Tibial artery (tissue), 4 donors: Measurements from ENCODE around the gene TP53I11.

Experiments
- DNase-seq, 2 donors: peaks; one replicate each; pipeline ENCODE4 v3.0.0-alpha.2; 2019
- H3K27ac ChIP-seq, 2 donors: fragments of 200-600 bp; sonication (generic) in 1 of 2; 1 replicate in 1 of 2; 2 replicates in 1 of 2; pipeline ENCODE4 v1.5.1; 2018 to 2019; ENCODE audit warnings: mild to moderate bottlenecking in 1 of 2
- H3K27me3 ChIP-seq, 2 donors: fragments of 200-600 bp; sonication (generic) in 1 of 2; one replicate each; pipeline versions ENCODE4 v1.5.1 to v1.6.0; 2016 to 2019
- H3K36me3 ChIP-seq, 3 donors: fragments of 200-600 bp; sonication (generic) in 2 of 3; one replicate each; pipeline ENCODE4 v1.5.1; 2016 to 2019; ENCODE audit warnings: mild to moderate bottlenecking in 2 of 3
- H3K4me1 ChIP-seq, 4 donors: fragments of 200-600 bp; sonication (generic) in 2 of 4; 1 replicate in 3 of 4; 2 replicates in 1 of 4; pipeline ENCODE4 v1.5.1; 2016 to 2019
- H3K4me3 ChIP-seq, 2 donors: fragments of 200-600 bp; sonication (generic) in 1 of 2; 1 replicate in 1 of 2; 2 replicates in 1 of 2; pipeline ENCODE4 v1.5.1; 2018 to 2019; ENCODE audit warnings: mild to moderate bottlenecking in 2 of 2
- H3K9me3 ChIP-seq, 3 donors: fragments of 200-600 bp; sonication (generic) in 1 of 3; one replicate each; pipeline ENCODE4 v1.5.1; 2016 to 2019
- intact Hi-C: fragments of 100-400 bp; cut with DNase I; formaldehyde crosslinking; loops from one replicate; pipeline ENCODE4 v1.15.0; 2023; ENCODE audit warnings: low total_unique reads
- TF ChIP-seq, protein P1 (sequence below), 2 experiments: fragments of 200-600 bp in 1 of 2; fragments of 450-650 bp in 1 of 2; IDR thresholded peaks; one replicate each; pipeline ENCODE4 v1.5.1; 2017 to 2019; ENCODE audit warnings: antibody characterized with exemption in 2 of 2, mild to moderate bottlenecking in 1 of 2, moderate library complexity in 1 of 2

The TP53I11 gene

DNA sequence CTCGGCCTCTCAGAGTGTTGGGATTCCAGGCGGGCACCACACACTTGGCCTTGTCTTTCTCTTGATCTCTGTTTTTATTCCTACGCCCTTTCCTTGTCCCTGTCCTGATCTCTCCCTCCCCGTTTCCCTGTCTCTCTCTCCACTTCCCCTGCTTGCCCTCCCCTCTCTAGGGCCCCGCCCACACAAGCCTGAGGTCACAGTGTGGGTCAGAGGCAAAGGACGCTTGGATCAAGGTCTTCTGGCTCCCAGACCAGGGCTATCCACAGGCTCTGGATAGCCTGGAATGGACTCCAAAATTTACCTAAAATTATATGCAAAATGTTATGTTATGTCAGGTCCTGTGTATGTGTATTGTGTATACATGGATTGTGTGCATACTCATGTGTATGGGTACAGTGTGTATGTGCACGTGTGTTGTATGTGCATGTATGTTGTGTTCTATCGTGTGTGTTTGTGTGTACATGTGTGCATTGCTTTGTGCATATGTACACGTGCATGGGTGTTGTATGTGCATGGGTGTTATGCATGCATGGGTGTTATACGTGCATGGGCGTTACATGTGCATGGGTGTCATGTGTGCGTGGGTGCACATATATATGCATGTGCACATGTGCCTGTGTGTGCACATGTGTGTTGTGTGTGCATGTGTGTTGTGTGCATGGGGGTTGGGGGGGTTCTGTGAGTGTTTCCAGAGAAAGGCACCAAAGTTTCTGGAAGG is 38.3 kb downstream of the TP53I11 start:
- Histone ChIP-seq H3K36me3 (no peaks in the 10 kb centered on the region), H3K9me3 (no peaks in the 10 kb centered on the region), H3K27me3 (no peaks in the 10 kb centered on the region), H3K4me3 (no peak overlapping the region), H3K27ac (no peak overlapping the region), H3K4me1 (peaks cover 0 to 20% (median 13%) of the 10 kb centered on the region in 4 donors)
- intact Hi-C loops = loop anchor here (5.0 kb wide), 2 partner anchors 185 to 360 kb away; partner anchors contain the start of gene TSPAN18
- TF ChIP-seq, protein P1, sequence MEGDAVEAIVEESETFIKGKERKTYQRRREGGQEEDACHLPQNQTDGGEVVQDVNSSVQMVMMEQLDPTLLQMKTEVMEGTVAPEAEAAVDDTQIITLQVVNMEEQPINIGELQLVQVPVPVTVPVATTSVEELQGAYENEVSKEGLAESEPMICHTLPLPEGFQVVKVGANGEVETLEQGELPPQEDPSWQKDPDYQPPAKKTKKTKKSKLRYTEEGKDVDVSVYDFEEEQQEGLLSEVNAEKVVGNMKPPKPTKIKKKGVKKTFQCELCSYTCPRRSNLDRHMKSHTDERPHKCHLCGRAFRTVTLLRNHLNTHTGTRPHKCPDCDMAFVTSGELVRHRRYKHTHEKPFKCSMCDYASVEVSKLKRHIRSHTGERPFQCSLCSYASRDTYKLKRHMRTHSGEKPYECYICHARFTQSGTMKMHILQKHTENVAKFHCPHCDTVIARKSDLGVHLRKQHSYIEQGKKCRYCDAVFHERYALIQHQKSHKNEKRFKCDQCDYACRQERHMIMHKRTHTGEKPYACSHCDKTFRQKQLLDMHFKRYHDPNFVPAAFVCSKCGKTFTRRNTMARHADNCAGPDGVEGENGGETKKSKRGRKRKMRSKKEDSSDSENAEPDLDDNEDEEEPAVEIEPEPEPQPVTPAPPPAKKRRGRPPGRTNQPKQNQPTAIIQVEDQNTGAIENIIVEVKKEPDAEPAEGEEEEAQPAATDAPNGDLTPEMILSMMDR (IDR thresholded peaks at IDR 0.05) = no peak
- DNase-seq = no peak

DNA sequence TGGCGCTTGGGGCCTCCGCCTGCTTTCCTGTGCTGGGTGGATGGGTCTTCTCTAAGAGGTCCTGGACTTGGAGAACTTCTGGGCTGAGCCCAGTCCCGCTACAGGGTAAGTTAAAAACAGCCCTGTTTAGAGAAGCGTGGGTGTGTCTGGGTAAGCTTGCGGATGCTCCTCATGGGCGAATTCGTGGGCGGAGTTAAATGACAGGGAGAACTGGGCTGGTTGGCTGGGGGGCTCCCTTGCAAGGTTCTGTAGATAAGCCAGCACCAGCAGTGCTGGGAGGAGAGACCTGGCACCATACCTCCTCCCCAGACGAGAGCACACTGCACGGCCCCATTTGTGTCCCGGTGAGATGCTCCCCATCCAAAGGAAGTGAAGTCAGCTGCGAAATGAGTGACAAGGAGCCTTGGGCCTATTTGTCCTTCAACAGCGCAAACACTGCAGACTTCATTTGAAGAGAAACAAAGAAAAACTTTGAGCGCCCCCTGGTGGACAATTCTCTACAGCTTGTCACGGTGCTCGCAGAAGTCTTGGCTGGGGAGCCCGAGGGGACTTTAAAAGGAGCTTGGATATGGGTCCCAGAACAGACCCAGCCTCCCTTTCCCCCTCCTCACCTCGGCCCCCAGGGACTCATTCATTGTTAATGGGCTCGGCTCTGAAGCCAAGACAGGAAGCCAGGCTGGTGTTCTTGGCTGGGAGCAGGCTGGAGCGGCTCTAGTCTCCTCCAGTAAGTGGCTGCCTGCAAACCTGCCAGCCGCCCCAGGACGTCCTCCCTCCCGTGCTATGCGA is 39.5 kb downstream of the TP53I11 start:
- Histone ChIP-seq H3K4me1 (peaks cover 0 to 20% (median 13%) of the 10 kb centered on the region in 4 donors), H3K27ac (peak overlapping the region in 1 of 2 donors; percentile 36), H3K27me3 (no peaks in the 10 kb centered on the region), H3K4me3 (no peak overlapping the region), H3K9me3 (no peaks in the 10 kb centered on the region), H3K36me3 (no peaks in the 10 kb centered on the region)
- intact Hi-C loops = loop anchor here (2.0 to 5.0 kb wide), 3 partner anchors 184 to 359 kb away; partner anchors contain the start of gene TSPAN18
- TF ChIP-seq, protein P1 (IDR thresholded peaks at IDR 0.05) = peak; percentile 81 to 88
- peak; percentile 82 to 90 for DNase-seq

DNA sequence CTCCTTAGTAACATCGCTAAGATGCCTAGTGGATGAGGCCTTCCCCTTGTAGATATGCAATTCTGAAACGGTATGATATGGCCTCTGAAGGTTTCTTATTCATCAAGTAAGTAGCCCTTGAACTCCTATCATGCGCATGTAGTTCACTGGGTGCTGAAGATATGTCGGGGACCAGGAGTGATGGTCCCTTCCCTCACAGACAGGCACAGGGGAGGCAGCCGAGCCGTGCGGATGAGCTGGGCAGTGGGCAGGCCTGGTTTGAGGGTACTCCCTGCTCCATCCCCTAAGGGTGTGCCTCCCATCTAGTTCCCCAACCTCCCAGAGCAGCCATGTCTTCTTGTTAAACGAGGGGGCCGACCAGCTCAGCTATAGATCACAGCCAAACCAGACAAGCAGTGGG is 40.1 kb downstream of the TP53I11 start:
- no peak overlapping the region for H3K4me3 ChIP-seq
- no peaks in the 10 kb centered on the region for H3K36me3 ChIP-seq
- TF ChIP-seq, protein P1 (IDR thresholded peaks at IDR 0.05) = no peak
- no peaks in the 10 kb centered on the region for H3K9me3 ChIP-seq
- H3K27me3 ChIP-seq = no peaks in the 10 kb centered on the region
- peaks cover 0 to 20% (median 13%) of the 10 kb centered on the region in 4 donors for H3K4me1 ChIP-seq
- no peak for DNase-seq
- intact Hi-C loops = loop anchor here (2.0 to 5.0 kb wide), 3 partner anchors 183 to 358 kb away; partner anchors contain the start of gene TSPAN18
- no peak overlapping the region for H3K27ac ChIP-seq

DNA sequence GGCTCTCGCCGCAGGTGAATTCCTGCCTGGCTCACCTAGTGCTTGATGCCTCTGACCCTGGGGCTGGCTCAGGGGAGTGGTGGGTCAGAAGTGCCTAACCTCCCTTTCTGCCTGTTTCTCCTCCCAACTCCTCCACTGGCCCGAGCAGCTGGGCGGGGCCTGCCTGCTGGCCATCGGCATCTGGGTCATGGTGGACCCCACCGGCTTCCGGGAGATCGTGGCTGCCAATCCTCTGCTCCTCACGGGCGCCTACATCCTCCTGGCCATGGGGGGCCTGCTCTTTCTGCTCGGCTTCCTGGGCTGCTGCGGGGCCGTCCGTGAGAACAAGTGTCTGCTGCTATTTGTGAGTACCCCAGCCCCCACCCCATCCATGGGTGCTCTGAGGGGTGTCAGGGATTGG is 41.1 kb downstream of the TP53I11 start:
- H3K9me3 ChIP-seq = no peaks in the 10 kb centered on the region
- TF ChIP-seq, protein P1 (IDR thresholded peaks at IDR 0.05) = no peak
- no peaks in the 10 kb centered on the region for H3K36me3 ChIP-seq
- DNase-seq = no peak
- no peaks in the 10 kb centered on the region for H3K27me3 ChIP-seq
- peaks cover 0 to 20% (median 13%) of the 10 kb centered on the region in 4 donors for H3K4me1 ChIP-seq
- intact Hi-C loops = no loop called here
- H3K4me3 ChIP-seq = no peak overlapping the region
- H3K27ac ChIP-seq = no peak overlapping the region

DNA sequence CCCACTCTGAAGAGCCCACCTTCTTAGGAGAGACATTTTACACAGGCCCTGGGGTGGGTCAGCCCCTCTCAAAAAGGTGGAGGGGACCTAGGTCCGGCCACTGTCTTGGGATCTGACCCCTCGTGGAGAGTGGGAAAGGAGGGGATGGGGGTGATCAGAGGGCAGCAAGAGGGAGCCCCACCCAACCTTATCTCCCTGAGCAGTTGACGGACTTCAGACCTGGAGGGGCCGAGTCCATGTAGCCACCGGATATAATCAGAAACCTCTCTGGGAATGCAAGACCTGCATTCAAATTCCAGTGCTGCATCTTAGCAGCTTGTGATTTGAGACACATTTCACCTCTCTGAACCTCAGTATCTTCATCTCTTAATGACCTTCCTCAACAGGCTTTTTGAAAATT is 44.0 kb downstream of the TP53I11 start:
- no peak for DNase-seq
- intact Hi-C loops = no loop called here

More for the DNA sequence above, 44.0 kb downstream of the TP53I11 start:
- Histone ChIP-seq H3K27ac (no peak overlapping the region), H3K36me3 (no peaks in the 10 kb centered on the region), H3K27me3 (no peaks in the 10 kb centered on the region), H3K9me3 (no peaks in the 10 kb centered on the region), H3K4me3 (no peak overlapping the region), H3K4me1 (peaks cover 0 to 12% (median 10%) of the 10 kb centered on the region in 4 donors)
- TF ChIP-seq, protein P1 (IDR thresholded peaks at IDR 0.05) = no peak
